NOMO-1 (cell line): ENCODE data around the gene PTPN14.
A peak's percentile ranks its signal among the peaks of the same experiment; 100 is the strongest.
"Not testable (repeated sequence)": the region's sequence is repeated elsewhere in the genome, so short reads cannot be mapped to it uniquely, and the experiment has no call there.

ENCODE experiments used
- DNase-seq, 2 experiments: peaks; one replicate each; lab custom pipeline; 2025; ENCODE audit not compliant: unreplicated experiment in 2 of 2; lab: John Stamatoyannopoulos, UW

PTPN14 gene

GRCh38 chr1:214542275-214543199, 8.9 kb downstream of the PTPN14 start:
- no peak for DNase-seq

GRCh38 chr1:214541693-214542092, 9.7 kb downstream of the PTPN14 start:
- DNase-seq, result no peak

- DNase-seq, result no peak
Measured at GRCh38 chr1:214541206-214541605, 10.2 kb downstream of the PTPN14 start.

- DNase-seq, result no peak
Measured at GRCh38 chr1:214540324-214540723, 11.1 kb downstream of the PTPN14 start.

- no peak for DNase-seq
Measured at GRCh38 chr1:214538496-214538895, 12.9 kb downstream of the PTPN14 start.

- DNase-seq, result no peak
Measured at GRCh38 chr1:214537872-214538473, 13.4 kb downstream of the PTPN14 start.

GRCh38 chr1:214537219-214537618, 14.2 kb downstream of the PTPN14 start:
- DNase-seq, result no peak

GRCh38 chr1:214532070-214532469, 19.3 kb downstream of the PTPN14 start:
- DNase-seq, result no peak

- DNase-seq, result peak; percentile 17 to 38
Measured at GRCh38 chr1:214525535-214526019, 25.8 kb downstream of the PTPN14 start.

GRCh38 chr1:214524824-214525223, 26.6 kb downstream of the PTPN14 start:
- DNase-seq, result no peak

- DNase-seq, result no peak
Measured at GRCh38 chr1:214523124-214523824, 28.1 kb downstream of the PTPN14 start.

- not testable (repeated sequence) for DNase-seq
Measured at GRCh38 chr1:214521458-214521857, 29.9 kb downstream of the PTPN14 start.

GRCh38 chr1:214520544-214521165, 30.7 kb downstream of the PTPN14 start:
- DNase-seq, result no peak

- DNase-seq, result no peak
Measured at GRCh38 chr1:214518361-214518760, 33.0 kb downstream of the PTPN14 start.

GRCh38 chr1:214516434-214517326, 34.7 kb downstream of the PTPN14 start:
- no peak for DNase-seq

GRCh38 chr1:214515544-214516433, 35.6 kb downstream of the PTPN14 start:
- peak in 1 of 2 experiments; percentile 16 for DNase-seq

- DNase-seq, result no peak
Measured at GRCh38 chr1:214514819-214515383, 36.5 kb downstream of the PTPN14 start.

- DNase-seq, result peak; percentile 66 to 67
Measured at GRCh38 chr1:214514032-214514818, 37.2 kb downstream of the PTPN14 start.
